Activated CD4-positive, alpha-beta T cell treated with anti-CD3 and anti-CD28 coated beads, Interleukin-2, amount 10 ng/mL, durations not matched to agents 7 days and 5 days (primary cell): Measurements from ENCODE around the gene RTN4IP1. TPM values are rescaled to one million over a fixed set of nuclear protein-coding genes. Genes with fewer than 3 reads are reported as not detected.
"Not testable (repeated sequence)": the region's sequence is repeated elsewhere in the genome, so short reads cannot be mapped to it uniquely, and the experiment has no call there.

Experiments used
- CTCF ChIA-PET: fragments of 350-600 bp; sonication (Branson Sonifier 250); formaldehyde crosslinking; loops from one replicate; lab custom pipeline; 2021; ENCODE audit warnings: antibody characterized with exemption; lab: Charles Lee
- POLR2A ChIA-PET: fragments of 350-600 bp; sonication (Branson Sonifier 250); formaldehyde crosslinking; loops from one replicate; lab custom pipeline; 2021; ENCODE audit warnings: antibody characterized with exemption; lab: Charles Lee
- DNase-seq: peaks from one replicate; pipeline ENCODE4 v3.0.0-alpha.2; 2020
- H3K27ac Mint-ChIP-seq: one replicate; pipeline ENCODE4 v1.8.0; 2021; ENCODE audit warnings: mild to moderate bottlenecking, moderate library complexity, mixed read lengths
- H3K27me3 Mint-ChIP-seq: one replicate; pipeline ENCODE4 v1.8.0; 2021; ENCODE audit warnings: mixed read lengths
- H3K36me3 Mint-ChIP-seq: one replicate; pipeline ENCODE4 v1.8.0; 2021; ENCODE audit warnings: low read depth, mixed read lengths
- H3K4me1 Mint-ChIP-seq: one replicate; pipeline ENCODE4 v1.8.0; 2021; ENCODE audit warnings: mixed read lengths
- H3K4me3 Mint-ChIP-seq: one replicate; pipeline ENCODE4 v1.8.0; 2021; ENCODE audit warnings: mild to moderate bottlenecking, moderate library complexity, mixed read lengths
- H3K9me3 Mint-ChIP-seq: one replicate; pipeline ENCODE4 v1.8.0; 2021; ENCODE audit warnings: mixed read lengths
- total RNA-seq, 2 experiments: library from RNA; stranded (reverse); gene quantifications; one replicate each; pipeline ENCODE4 v1.2.3, GENCODE V29; 2021

The RTN4IP1 gene
- total RNA-seq, 2 experiments from 2014 or later, result 5.4 to 6.3 TPM

DNA sequence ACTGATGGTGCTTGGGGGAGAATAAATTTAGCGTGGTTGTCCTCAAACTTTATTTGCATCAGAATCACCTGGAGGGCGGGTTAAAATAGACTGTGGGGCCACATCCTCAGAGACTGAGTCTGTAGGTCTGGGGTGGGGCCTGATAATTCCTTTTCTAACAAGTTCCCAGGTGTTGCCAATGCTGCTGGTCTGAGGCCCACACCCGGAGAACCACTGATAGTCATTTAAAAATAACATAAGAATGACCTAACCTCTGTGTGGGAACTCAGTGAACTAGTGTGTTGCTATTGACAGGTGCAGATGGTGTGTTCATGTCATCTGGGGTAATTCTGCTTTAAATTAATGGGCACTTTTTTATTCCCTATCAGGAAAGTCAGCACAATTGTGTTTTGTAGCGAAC is 64.8 kb downstream of the RTN4IP1 start:
- ChIA-PET CTCF (interaction anchor here (1.2 to 2.0 kb wide), 3 partner anchors 119 to 178 kb away, joined by 3 to 9 read pairs (median 4); no protein-coding TSS in a partner anchor), POLR2A (no interaction called here)
- peaks cover 19% of the 10 kb centered on the region for H3K4me1 Mint-ChIP-seq
- no peak overlapping the region for H3K27ac Mint-ChIP-seq
- DNase-seq, result no peak
- H3K27me3 Mint-ChIP-seq, result no peaks in the 10 kb centered on the region
- H3K9me3 Mint-ChIP-seq, result no peaks in the 10 kb centered on the region
- no peak overlapping the region for H3K4me3 Mint-ChIP-seq
- H3K36me3 Mint-ChIP-seq, result peaks cover 48% of the 10 kb centered on the region

DNA sequence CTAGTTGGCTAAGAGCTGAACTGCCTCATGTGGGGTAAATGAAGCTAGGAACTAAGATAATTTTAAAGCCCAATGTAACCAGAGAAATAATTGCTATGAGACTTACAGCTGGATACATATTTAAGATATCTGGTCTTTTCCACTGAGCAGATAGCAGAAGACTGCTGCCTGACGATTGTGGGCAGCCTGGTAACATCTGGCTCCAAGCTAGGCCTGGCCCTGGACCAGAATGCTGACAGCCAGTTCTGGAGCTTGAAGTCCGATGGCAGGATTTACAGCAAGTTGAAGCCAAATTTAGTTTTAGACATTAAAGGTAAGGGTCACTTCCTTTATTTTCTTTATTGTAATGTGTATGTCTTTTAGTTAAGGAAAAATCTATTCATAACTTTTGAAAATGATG is 65.7 kb downstream of the RTN4IP1 start:
- H3K4me1 Mint-ChIP-seq, result peaks cover 21% of the 10 kb centered on the region
- no peak overlapping the region for H3K4me3 Mint-ChIP-seq
- H3K9me3 Mint-ChIP-seq, result no peaks in the 10 kb centered on the region
- no peak overlapping the region for H3K27ac Mint-ChIP-seq
- POLR2A ChIA-PET, result no interaction called here
- H3K27me3 Mint-ChIP-seq, result no peaks in the 10 kb centered on the region
- peaks cover 49% of the 10 kb centered on the region for H3K36me3 Mint-ChIP-seq
- CTCF ChIA-PET, result interaction anchor here (0.9 to 2.0 kb wide), 6 partner anchors 9 to 177 kb away, joined by 3 to 9 read pairs (median 4); no protein-coding TSS in a partner anchor
- no peak for DNase-seq

DNA sequence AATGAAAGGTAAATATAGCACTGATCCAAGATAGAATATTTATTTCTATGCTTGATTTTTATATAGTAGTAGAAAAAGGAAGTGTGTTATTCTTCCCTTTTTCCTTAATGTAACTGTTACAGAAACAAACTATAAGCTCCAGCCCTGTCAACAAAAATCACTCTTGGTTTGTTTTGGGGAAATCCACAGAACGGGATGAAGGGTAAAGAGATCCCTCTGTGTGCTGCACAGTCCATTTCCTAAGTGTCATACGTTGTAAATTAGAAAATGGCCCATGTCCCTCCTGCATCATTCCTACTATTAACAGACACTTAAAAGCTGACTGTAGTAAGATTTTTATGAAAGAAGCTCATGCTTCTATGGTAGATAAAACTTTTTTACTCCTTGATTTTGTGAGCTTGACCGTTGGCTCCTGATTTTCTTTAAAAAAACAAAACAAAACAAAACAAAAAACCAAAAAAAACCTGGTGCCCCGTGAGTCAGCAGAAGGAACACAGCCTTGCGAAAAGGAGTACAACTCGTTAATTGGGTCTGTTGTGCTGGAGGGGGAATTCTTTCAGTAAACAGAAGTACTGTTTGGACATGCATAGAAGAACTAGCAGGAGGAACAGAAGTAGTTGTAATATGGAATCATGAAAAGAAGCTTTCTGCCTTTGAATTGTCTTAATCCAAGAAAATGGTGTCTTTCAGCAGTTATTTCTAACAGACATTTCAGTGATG is 67.5 kb downstream of the RTN4IP1 start:
- Mint-ChIP-seq H3K4me1 (peaks cover 21% of the 10 kb centered on the region), H3K27ac (no peak overlapping the region), H3K36me3 (peaks cover 56% of the 10 kb centered on the region), H3K4me3 (no peak overlapping the region), H3K9me3 (no peaks in the 10 kb centered on the region), H3K27me3 (no peaks in the 10 kb centered on the region)
- no peak for DNase-seq
- ChIA-PET POLR2A (no interaction called here), CTCF (interaction anchor here (1.0 to 1.6 kb wide), 5 partner anchors 9 to 418 kb away, joined by 3 to 5 read pairs (median 4); no protein-coding TSS in a partner anchor)

DNA sequence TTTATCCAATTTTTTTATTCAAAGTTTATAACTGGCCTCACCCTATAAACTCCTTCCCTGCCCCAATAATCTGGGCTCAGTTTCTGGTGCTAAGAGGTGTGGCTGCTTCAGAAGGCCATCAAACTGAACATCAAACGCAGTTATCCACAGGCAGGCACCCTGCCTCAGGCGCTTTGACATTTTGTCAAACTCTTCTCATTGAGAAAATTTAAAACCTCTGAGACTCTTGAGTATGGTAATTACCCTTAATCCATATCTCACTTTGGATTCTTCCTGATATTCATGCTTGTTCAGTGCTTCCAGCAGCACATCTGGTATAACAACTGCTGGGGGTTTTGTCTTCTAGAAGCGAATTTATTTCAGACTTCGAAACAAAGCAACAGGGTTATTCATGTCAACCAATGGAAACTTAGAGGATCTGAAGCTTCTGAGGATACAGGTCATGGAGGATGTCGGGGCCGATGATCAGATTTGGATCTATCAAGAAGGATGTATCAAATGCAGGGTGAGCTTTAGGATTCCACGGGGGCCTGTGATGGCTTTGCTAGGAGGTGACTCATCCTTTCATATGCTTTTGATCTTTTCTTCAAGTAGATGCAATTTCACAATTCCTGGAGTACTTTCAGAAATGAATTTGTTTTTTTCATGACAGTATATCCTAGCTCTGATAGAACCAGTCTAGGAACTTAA is 68.2 kb downstream of the RTN4IP1 start:
- peaks cover 18% of the 10 kb centered on the region for H3K4me1 Mint-ChIP-seq
- no peak overlapping the region for H3K4me3 Mint-ChIP-seq
- no peaks in the 10 kb centered on the region for H3K27me3 Mint-ChIP-seq
- ChIA-PET CTCF (interaction anchor here (1.0 to 1.6 kb wide), 3 partner anchors 47 to 418 kb away, joined by 3 to 4 read pairs (median 4); no protein-coding TSS in a partner anchor), POLR2A (no interaction called here)
- H3K36me3 Mint-ChIP-seq, result peaks cover 56% of the 10 kb centered on the region
- H3K27ac Mint-ChIP-seq, result no peak overlapping the region
- no peaks in the 10 kb centered on the region for H3K9me3 Mint-ChIP-seq
- no peak for DNase-seq

DNA sequence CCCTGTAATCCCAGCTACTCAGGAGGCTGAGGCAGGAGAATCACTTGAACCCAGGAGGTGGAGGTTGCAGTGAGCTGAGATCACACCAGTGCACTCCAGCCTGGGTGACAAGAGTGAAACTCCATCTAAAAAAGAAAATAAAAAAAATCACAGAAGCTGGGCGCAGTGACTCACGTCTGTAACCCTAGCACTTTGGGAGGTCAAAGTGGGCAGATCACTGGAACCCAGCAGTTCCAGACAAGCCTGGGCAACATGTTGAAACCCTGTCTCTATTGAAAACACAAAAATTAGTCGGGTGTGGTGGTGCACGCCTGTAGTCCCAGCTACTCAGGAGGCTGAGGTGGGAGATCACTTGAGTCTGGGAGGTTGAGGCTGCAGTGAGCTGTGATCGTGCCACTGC is 69.6 kb downstream of the RTN4IP1 start:
- POLR2A ChIA-PET, H3K4me3 Mint-ChIP-seq, H3K27me3 Mint-ChIP-seq, H3K9me3 Mint-ChIP-seq, DNase-seq: not testable (repeated sequence)
- peaks cover 54% of the 10 kb centered on the region for H3K36me3 Mint-ChIP-seq
- CTCF ChIA-PET, result interaction anchor here (1.0 kb wide), 1 partner anchor 31 kb away, joined by 3 read pairs; no protein-coding TSS in a partner anchor
- peaks cover 13% of the 10 kb centered on the region for H3K4me1 Mint-ChIP-seq
- H3K27ac Mint-ChIP-seq, result peak overlapping the region; percentile 54

DNA sequence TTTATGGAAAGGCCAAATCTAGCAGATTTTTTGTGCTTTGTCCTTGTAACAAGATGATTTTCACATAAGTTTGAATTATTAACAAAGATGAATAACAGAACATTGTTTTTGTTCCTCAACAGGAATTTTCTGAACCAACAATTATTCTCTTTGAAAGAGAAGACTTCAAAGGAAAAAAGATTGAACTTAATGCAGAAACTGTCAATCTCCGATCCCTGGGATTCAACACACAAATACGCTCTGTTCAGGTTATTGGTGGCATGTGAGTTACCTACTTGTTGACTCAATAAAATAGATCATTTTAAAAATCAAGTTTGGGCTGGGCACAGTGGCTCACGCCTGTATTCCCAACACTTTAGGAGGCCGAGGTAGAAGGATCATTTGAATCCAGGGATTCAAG is 70.9 kb downstream of the RTN4IP1 start:
- Mint-ChIP-seq H3K27ac (no peak overlapping the region), H3K27me3 (no peaks in the 10 kb centered on the region), H3K36me3 (peaks cover 54% of the 10 kb centered on the region), H3K9me3 (no peaks in the 10 kb centered on the region), H3K4me3 (no peak overlapping the region), H3K4me1 (peaks cover 13% of the 10 kb centered on the region)
- POLR2A ChIA-PET, result interaction anchor here (0.6 kb wide), 1 partner anchor 221 kb away, joined by 4 read pairs; no protein-coding TSS in a partner anchor
- CTCF ChIA-PET, result interaction anchor here (0.6 kb wide), 1 partner anchor 13 kb away, joined by 3 read pairs; no protein-coding TSS in a partner anchor
- DNase-seq, result no peak

DNA sequence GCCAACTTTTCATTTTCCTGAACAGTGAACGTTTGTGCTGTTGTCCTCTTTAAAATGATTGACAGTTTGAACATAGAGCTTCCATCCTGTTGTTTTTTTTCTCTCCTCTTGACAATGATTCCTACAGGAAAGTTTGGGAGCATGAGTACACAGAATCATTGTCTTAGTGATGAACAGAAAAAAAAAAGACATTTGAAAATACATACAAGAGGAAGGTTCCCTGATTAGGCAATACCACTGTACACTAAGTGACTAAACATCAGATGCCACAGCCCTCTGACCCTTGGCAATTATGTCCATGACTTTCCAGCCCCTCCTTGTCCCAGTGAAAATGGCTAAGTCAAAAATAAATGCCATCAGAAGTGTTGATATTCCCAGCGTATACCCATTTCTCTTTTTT is 71.5 kb downstream of the RTN4IP1 start:
- CTCF ChIA-PET, result interaction anchor here (0.6 kb wide), 1 partner anchor 12 kb away, joined by 3 read pairs; no protein-coding TSS in a partner anchor
- POLR2A ChIA-PET, result interaction anchor here (0.6 kb wide), 1 partner anchor 221 kb away, joined by 4 read pairs; no protein-coding TSS in a partner anchor
- H3K27ac Mint-ChIP-seq, result no peak overlapping the region
- peaks cover 54% of the 10 kb centered on the region for H3K36me3 Mint-ChIP-seq
- DNase-seq, result no peak
- H3K27me3 Mint-ChIP-seq, result no peaks in the 10 kb centered on the region
- no peaks in the 10 kb centered on the region for H3K9me3 Mint-ChIP-seq
- no peak overlapping the region for H3K4me3 Mint-ChIP-seq
- peaks cover 16% of the 10 kb centered on the region for H3K4me1 Mint-ChIP-seq

DNA sequence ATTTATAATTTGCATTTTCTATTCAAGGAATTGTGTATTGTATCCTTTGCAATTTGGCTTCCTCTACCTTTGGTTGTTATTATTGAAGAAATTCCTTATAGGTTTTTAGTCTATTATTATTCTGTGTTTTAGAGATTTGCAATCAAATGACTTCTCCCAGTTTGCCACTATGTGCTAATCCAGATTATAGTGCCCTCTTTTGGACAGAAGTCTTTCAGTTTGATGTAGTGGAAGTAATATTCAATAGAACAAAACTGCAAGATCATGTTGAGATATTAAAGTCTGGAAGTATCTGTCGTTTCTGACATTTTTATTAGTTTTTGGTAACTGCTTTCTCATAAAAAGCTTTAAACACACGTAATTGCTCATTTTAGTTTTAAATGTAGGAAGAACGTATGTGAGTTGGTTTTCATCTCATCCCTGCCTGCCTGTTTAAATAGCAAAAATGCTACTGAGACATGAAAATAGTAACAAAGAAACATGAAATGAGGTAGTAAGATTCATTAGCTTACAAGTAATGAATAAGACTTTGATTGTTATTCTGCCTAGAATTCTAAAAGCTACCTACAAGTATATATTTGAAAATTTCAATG is 72.8 kb downstream of the RTN4IP1 start:
- peaks cover 59% of the 10 kb centered on the region for H3K36me3 Mint-ChIP-seq
- no peaks in the 10 kb centered on the region for H3K9me3 Mint-ChIP-seq
- ChIA-PET CTCF (interaction anchor here (1.4 to 1.6 kb wide), 2 partner anchors 10 to 48 kb away, joined by 3 to 4 read pairs; no protein-coding TSS in a partner anchor), POLR2A (no interaction called here)
- DNase-seq, result no peak
- peaks cover 25% of the 10 kb centered on the region for H3K4me1 Mint-ChIP-seq
- H3K27me3 Mint-ChIP-seq, result no peaks in the 10 kb centered on the region
- no peak overlapping the region for H3K4me3 Mint-ChIP-seq
- no peak overlapping the region for H3K27ac Mint-ChIP-seq

DNA sequence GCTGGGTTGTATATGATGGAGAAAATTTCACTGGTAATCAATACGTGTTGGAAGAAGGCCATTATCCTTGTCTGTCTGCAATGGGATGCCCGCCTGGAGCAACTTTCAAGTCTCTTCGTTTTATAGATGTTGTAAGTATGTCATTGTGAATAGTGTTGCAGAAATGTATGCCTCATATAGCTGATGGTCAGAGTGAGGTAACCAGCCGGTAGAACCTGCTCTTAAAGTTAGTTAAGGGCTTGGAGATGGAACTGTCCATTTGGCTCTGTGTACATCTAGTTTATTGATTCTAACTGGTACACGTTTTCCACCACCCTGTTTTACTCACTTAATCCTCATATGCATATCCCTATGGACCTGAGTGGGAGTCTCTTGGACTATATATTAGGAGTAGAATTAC is 73.5 kb downstream of the RTN4IP1 start:
- Mint-ChIP-seq H3K4me1 (peaks cover 20% of the 10 kb centered on the region), H3K4me3 (no peak overlapping the region), H3K27ac (no peak overlapping the region), H3K9me3 (no peaks in the 10 kb centered on the region), H3K27me3 (no peaks in the 10 kb centered on the region), H3K36me3 (peaks cover 59% of the 10 kb centered on the region)
- DNase-seq, result no peak
- POLR2A ChIA-PET, result no interaction called here
- CTCF ChIA-PET, result interaction anchor here (1.4 to 1.6 kb wide), 2 partner anchors 11 to 47 kb away, joined by 3 to 4 read pairs; no protein-coding TSS in a partner anchor

DNA sequence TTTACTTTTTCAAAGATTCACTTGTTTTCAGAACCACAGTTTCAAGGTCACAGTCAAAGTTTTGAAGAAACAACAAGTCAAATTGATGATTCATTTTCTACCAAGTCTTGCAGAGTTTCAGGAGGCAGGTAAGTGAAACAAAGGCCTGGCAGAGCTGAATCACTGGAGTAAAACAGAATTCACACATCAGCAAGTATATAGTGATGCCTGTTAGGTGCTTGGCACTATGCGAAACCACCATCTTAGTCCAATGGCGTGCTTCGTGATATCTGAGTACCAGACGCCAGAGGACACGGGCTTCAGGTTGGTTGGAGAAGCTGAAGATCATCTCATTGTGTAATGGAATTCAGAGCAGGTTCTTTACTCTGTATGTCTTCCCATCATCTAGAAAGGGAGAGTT is 75.9 kb downstream of the RTN4IP1 start:
- no peaks in the 10 kb centered on the region for H3K27me3 Mint-ChIP-seq
- ChIA-PET POLR2A (no interaction called here), CTCF (interaction anchor here (1.1 to 1.3 kb wide), 2 partner anchors 9 to 14 kb away, joined by 3 read pairs; no protein-coding TSS in a partner anchor)
- H3K36me3 Mint-ChIP-seq, result peaks cover 63% of the 10 kb centered on the region
- peaks cover 15% of the 10 kb centered on the region for H3K4me1 Mint-ChIP-seq
- H3K9me3 Mint-ChIP-seq, result peaks cover 2% of the 10 kb centered on the region
- no peak overlapping the region for H3K4me3 Mint-ChIP-seq
- no peak overlapping the region for H3K27ac Mint-ChIP-seq
- DNase-seq, result no peak

DNA sequence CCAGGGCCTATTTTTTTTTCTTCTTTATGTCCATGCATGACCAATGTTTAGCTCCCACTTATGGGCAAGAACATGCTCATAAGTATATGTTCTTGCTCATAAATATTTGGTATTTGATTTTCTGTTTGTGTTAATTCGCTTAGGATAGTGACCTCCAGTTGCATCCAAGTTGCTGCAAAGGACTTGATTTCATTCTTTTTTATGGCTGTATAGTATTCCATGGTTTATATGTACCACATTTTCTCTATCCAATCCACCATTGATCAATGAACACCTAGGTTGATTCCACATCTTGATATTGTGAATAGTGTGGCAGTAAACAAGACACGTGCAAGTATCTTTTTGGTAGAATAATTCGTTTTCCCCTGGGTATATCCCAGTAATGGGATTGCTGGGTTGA is 78.1 kb downstream of the RTN4IP1 start:
- Mint-ChIP-seq H3K9me3 (peaks cover 2% of the 10 kb centered on the region), H3K4me3 (no peak overlapping the region), H3K36me3 (peaks cover 70% of the 10 kb centered on the region), H3K4me1 (peaks cover 32% of the 10 kb centered on the region), H3K27ac (no peak overlapping the region), H3K27me3 (no peaks in the 10 kb centered on the region)
- POLR2A ChIA-PET, result no interaction called here
- no peak for DNase-seq
- CTCF ChIA-PET, result interaction anchor here (0.6 kb wide), 1 partner anchor 221 kb away, joined by 3 read pairs; no protein-coding TSS in a partner anchor

DNA sequence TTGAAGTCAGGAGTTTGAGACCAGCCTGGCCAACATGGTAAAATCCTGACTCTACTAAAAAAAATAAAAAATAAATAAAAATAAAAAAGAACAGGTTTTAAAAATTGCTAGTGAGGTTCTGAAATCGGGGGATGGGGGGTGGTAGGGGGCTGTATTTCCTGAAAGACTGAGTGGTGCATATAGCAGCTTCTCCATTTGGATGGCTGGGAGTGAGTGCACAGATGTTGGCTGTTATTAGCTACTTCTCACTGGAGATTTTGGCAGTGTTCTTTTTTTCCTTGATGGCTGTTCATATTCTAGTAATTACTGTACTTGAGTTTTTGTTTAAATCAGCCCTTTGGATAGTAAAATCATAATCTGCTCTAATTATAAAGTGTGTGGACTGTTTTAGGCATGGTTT is 79.8 kb downstream of the RTN4IP1 start:
- peaks cover 78% of the 10 kb centered on the region for H3K36me3 Mint-ChIP-seq
- no peak for DNase-seq
- H3K27ac Mint-ChIP-seq, result no peak overlapping the region
- CTCF ChIA-PET, result interaction anchor here (1.3 kb wide), 1 partner anchor 35 kb away, joined by 4 read pairs; no protein-coding TSS in a partner anchor
- H3K4me1 Mint-ChIP-seq, result peaks cover 39% of the 10 kb centered on the region
- POLR2A ChIA-PET, result no interaction called here
- H3K27me3 Mint-ChIP-seq, result no peaks in the 10 kb centered on the region
- peaks cover 2% of the 10 kb centered on the region for H3K9me3 Mint-ChIP-seq
- H3K4me3 Mint-ChIP-seq, result no peak overlapping the region
